Naive thymus-derived CD4-positive, alpha-beta T cell (primary cell): ENCODE data around the gene CEP43. TPM values are rescaled to one million over a fixed set of nuclear protein-coding genes. Genes with fewer than 3 reads are reported as not detected.

ENCODE experiments used
- ATAC-seq: fragments of 150-1000 bp; cut with Tn5 transposase; 2 replicates; pipeline ENCODE4 v1.10.0; 2021; ENCODE audit warnings: mild to moderate bottlenecking, moderate library complexity
- CTCF ChIA-PET: fragments of 350-600 bp; sonication (Branson Sonifier 250); formaldehyde crosslinking; loops from one replicate; lab custom pipeline; 2021; ENCODE audit warnings: antibody characterized with exemption; lab: Charles Lee
- POLR2A ChIA-PET: fragments of 350-600 bp; sonication (Branson Sonifier 250); formaldehyde crosslinking; loops from one replicate; lab custom pipeline; 2021; ENCODE audit warnings: antibody characterized with exemption, inconsistent platforms; lab: Charles Lee
- DNase-seq, 9 donors: peaks; one replicate each; pipeline versions ENCODE4 v3.0.0 to v3.0.0-alpha.2; 2020 to 2022; ENCODE audit warnings: mixed read lengths in 1 of 9
- H3K27ac ChIP-seq: one replicate; pipeline ENCODE4 v1.7.0; 2013; ENCODE audit warnings: mild to moderate bottlenecking, low read depth, low read length, moderate library complexity
- H3K27me3 ChIP-seq, 2 donors: one replicate each; pipeline ENCODE4 v1.7.0; 2013; ENCODE audit warnings: low read length in 2 of 2, mild to moderate bottlenecking in 2 of 2, moderate library complexity in 2 of 2; ENCODE audit not compliant: control insufficient read depth in 2 of 2, insufficient read depth in 2 of 2
- H3K36me3 ChIP-seq, 3 experiments: 1 replicate in 2 of 3; 2 replicates in 1 of 3; pipeline ENCODE4 v1.7.0; 2013; ENCODE audit warnings: low read length in 3 of 3, mild to moderate bottlenecking in 3 of 3, moderate library complexity in 1 of 3; ENCODE audit not compliant: insufficient read depth in 3 of 3, control insufficient read depth in 2 of 3
- H3K4me1 ChIP-seq, 2 donors: one replicate each; pipeline ENCODE4 v1.7.0; 2013; ENCODE audit warnings: low read length in 2 of 2, mild to moderate bottlenecking in 2 of 2, moderate library complexity in 1 of 2; ENCODE audit not compliant: control insufficient read depth in 2 of 2, insufficient read depth in 2 of 2
- H3K4me3 ChIP-seq: 2 replicates; pipeline ENCODE4 v1.7.0; 2013; ENCODE audit warnings: mild to moderate bottlenecking, low read length
- H3K9me3 ChIP-seq, 3 experiments: 1 replicate in 2 of 3; 2 replicates in 1 of 3; pipeline ENCODE4 v1.7.0; 2013; ENCODE audit warnings: low read length in 3 of 3; ENCODE audit not compliant: control insufficient read depth in 2 of 3
- H3K27ac Mint-ChIP-seq, 9 donors: one replicate each; pipeline ENCODE4 v1.8.0; 2020 to 2022; ENCODE audit warnings: mixed read lengths in 9 of 9, mild to moderate bottlenecking in 8 of 9, moderate library complexity in 5 of 9, inconsistent platforms in 2 of 9
- H3K27me3 Mint-ChIP-seq, 5 donors: one replicate each; pipeline ENCODE4 v1.8.0; 2021 to 2022; ENCODE audit warnings: mixed read lengths in 5 of 5, mild to moderate bottlenecking in 1 of 5
- H3K36me3 Mint-ChIP-seq, 5 donors: one replicate each; pipeline ENCODE4 v1.8.0; 2020 to 2022; ENCODE audit warnings: mixed read lengths in 5 of 5, mild to moderate bottlenecking in 3 of 5, inconsistent platforms in 1 of 5
- H3K4me1 Mint-ChIP-seq, 7 donors: one replicate each; pipeline ENCODE4 v1.8.0; 2020 to 2022; ENCODE audit warnings: mixed read lengths in 7 of 7, mild to moderate bottlenecking in 3 of 7, inconsistent platforms in 1 of 7
- H3K4me3 Mint-ChIP-seq, 10 donors: one replicate each; pipeline ENCODE4 v1.8.0; 2020 to 2022; ENCODE audit warnings: mild to moderate bottlenecking in 10 of 10, mixed read lengths in 10 of 10, moderate library complexity in 6 of 10, inconsistent platforms in 2 of 10
- H3K9me3 Mint-ChIP-seq, 11 donors: one replicate each; pipeline ENCODE4 v1.8.0; 2020 to 2022; ENCODE audit warnings: mixed read lengths in 11 of 11, mild to moderate bottlenecking in 4 of 11, inconsistent platforms in 1 of 11, moderate library complexity in 1 of 11
- intact Hi-C, 2 donors: fragments of 100-400 bp; cut with micrococcal nuclease; formaldehyde crosslinking; loops; one replicate each; pipeline ENCODE4 v1.15.1; 2023
- polyA plus RNA-seq, 2 donors: library from polyadenylated mRNA; unstranded; fragments of 300-500 nt; fragmentation: Illumina TruSeq; gene quantifications; one replicate each; pipeline ENCODE4 v1.2.3, GENCODE V29; 2021
- total RNA-seq, 6 experiments: library from RNA in 5 of 6; stranded (reverse) in 5 of 6; gene quantifications; 1 replicate in 5 of 6; 2 replicates in 1 of 6; pipeline ENCODE4 v1.2.3 and lab custom pipeline; 2021 to 2026

CEP43 gene
- total and polyA plus RNA-seq, 7 experiments from 2014 or later, result 3.3 to 17.6 (median 11.6) TPM

- no peaks in the 10 kb centered on the region for H3K9me3 ChIP-seq
- intact Hi-C loops, result loop anchor here (5.0 kb wide), 3 partner anchors 50 to 125 kb away; no protein-coding TSS in a partner anchor
- peaks cover 0 to 15% of the 10 kb centered on the region in 2 donors for H3K4me1 ChIP-seq
- H3K27ac Mint-ChIP-seq, result peak overlapping the region in 3 of 9 donors; percentile 21 to 77 (median 61)
- H3K36me3 Mint-ChIP-seq, result peaks cover 0 to 24% (median 13%) of the 10 kb centered on the region in 5 donors
- H3K4me3 ChIP-seq, result no peak overlapping the region
- DNase-seq (no peak), ATAC-seq (no peak)
- no peaks in the 10 kb centered on the region for H3K27me3 Mint-ChIP-seq
- H3K4me1 Mint-ChIP-seq, result peaks cover 11 to 31% (median 28%) of the 10 kb centered on the region in 7 donors
- H3K36me3 ChIP-seq, result no peaks in the 10 kb centered on the region
- ChIA-PET CTCF (interaction anchor here (1.6 to 5.5 kb wide), 6 partner anchors 27 to 200 kb away, joined by 4 to 99 read pairs (median 29); partner anchors contain the start of gene RNASET2), POLR2A (interaction anchor here (0.5 to 7.4 kb wide), 8 partner anchors 7 to 37 kb away, joined by 4 to 42 read pairs (median 20); partner anchors contain the start of gene RNASET2)
- no peak overlapping the region for H3K27ac ChIP-seq
- no peaks in the 10 kb centered on the region for H3K27me3 ChIP-seq
- peak overlapping the region in 2 of 10 donors; percentile 26 to 53 for H3K4me3 Mint-ChIP-seq
- H3K9me3 Mint-ChIP-seq, result no peaks in the 10 kb centered on the region
Measured at GRCh38 chr6:166987448-166987847, 11.7 kb upstream of the CEP43 start.

GRCh38 chr6:166987930-166988329 is 11.3 kb upstream of the CEP43 start:
- H3K9me3 Mint-ChIP-seq, result no peaks in the 10 kb centered on the region
- H3K4me1 Mint-ChIP-seq, result peaks cover 11 to 31% (median 28%) of the 10 kb centered on the region in 7 donors
- no peaks in the 10 kb centered on the region for H3K9me3 ChIP-seq
- H3K27ac ChIP-seq, result no peak overlapping the region
- no peaks in the 10 kb centered on the region for H3K27me3 Mint-ChIP-seq
- H3K27ac Mint-ChIP-seq, result peak overlapping the region in 6 of 9 donors; percentile 21 to 93 (median 46)
- DNase-seq, result peak in 2 of 9 donors; percentile 26 to 39
- H3K4me3 Mint-ChIP-seq, result peak overlapping the region in 4 of 10 donors; percentile 2 to 62 (median 38)
- intact Hi-C loops, result loop anchor here (2.0 to 5.0 kb wide), 5 partner anchors 19 to 126 kb away; no protein-coding TSS in a partner anchor
- peaks cover 0 to 15% of the 10 kb centered on the region in 2 donors for H3K4me1 ChIP-seq
- POLR2A ChIA-PET, result interaction anchor here (0.7 to 3.4 kb wide), 8 partner anchors 8 to 52 kb away, joined by 4 to 42 read pairs (median 12); partner anchors contain the start of gene RNASET2
- no peak overlapping the region for H3K4me3 ChIP-seq
- no peaks in the 10 kb centered on the region for H3K36me3 ChIP-seq
- H3K36me3 Mint-ChIP-seq, result peaks cover 0 to 20% (median 8%) of the 10 kb centered on the region in 5 donors
- CTCF ChIA-PET, result interaction anchor here (0.9 to 5.5 kb wide), 14 partner anchors 9 to 213 kb away, joined by 3 to 99 read pairs (median 12); partner anchors contain the start of gene RNASET2
- no peaks in the 10 kb centered on the region for H3K27me3 ChIP-seq
- peak; percentile 48 for ATAC-seq

- Mint-ChIP-seq H3K9me3 (no peaks in the 10 kb centered on the region), H3K36me3 (peaks cover 0 to 18% (median 6%) of the 10 kb centered on the region in 5 donors), H3K4me1 (peaks cover 11 to 36% (median 28%) of the 10 kb centered on the region in 7 donors), H3K27ac (peak overlapping the region in 4 of 9 donors; percentile 21 to 93 (median 50)), H3K4me3 (peak overlapping the region in 3 of 10 donors; percentile 22 to 62 (median 35)), H3K27me3 (no peaks in the 10 kb centered on the region)
- CTCF ChIA-PET, result interaction anchor here (0.6 to 5.5 kb wide), 22 partner anchors 8 to 214 kb away, joined by 3 to 99 read pairs (median 6); partner anchors contain the start of genes CEP43 and RNASET2
- no peaks in the 10 kb centered on the region for H3K9me3 ChIP-seq
- H3K4me3 ChIP-seq, result no peak overlapping the region
- H3K36me3 ChIP-seq, result no peaks in the 10 kb centered on the region
- no peak overlapping the region for H3K27ac ChIP-seq
- DNase-seq (no peak), ATAC-seq (no peak)
- intact Hi-C loops, result loop anchor here (1.0 to 5.0 kb wide), 12 partner anchors 9 to 213 kb away; partner anchors contain the start of gene RNASET2 (in 1 of the 2)
- no peaks in the 10 kb centered on the region for H3K27me3 ChIP-seq
- H3K4me1 ChIP-seq, result peaks cover 0 to 15% of the 10 kb centered on the region in 2 donors
- POLR2A ChIA-PET, result interaction anchor here (0.7 to 3.4 kb wide), 12 partner anchors 9 to 57 kb away, joined by 3 to 42 read pairs (median 7); partner anchors contain the start of genes CEP43 and RNASET2
Measured at GRCh38 chr6:166988674-166989201, 10.5 kb upstream of the CEP43 start.

GRCh38 chr6:166989427-166990032 is 9.7 kb upstream of the CEP43 start:
- no peaks in the 10 kb centered on the region for H3K27me3 ChIP-seq
- intact Hi-C loops, result loop anchor here (1.0 to 10.0 kb wide), 14 partner anchors 8 to 575 kb away; partner anchors contain the start of gene RNASET2 (in 1 of the 2)
- Mint-ChIP-seq H3K4me1 (peaks cover 11 to 37% (median 28%) of the 10 kb centered on the region in 7 donors), H3K27me3 (no peaks in the 10 kb centered on the region), H3K9me3 (no peaks in the 10 kb centered on the region), H3K4me3 (peak overlapping the region in 1 of 10 donors; percentile 62), H3K27ac (peak overlapping the region in 4 of 9 donors; percentile 11 to 93 (median 38)), H3K36me3 (peaks cover 0 to 22% (median 8%) of the 10 kb centered on the region in 5 donors)
- no peak overlapping the region for H3K27ac ChIP-seq
- peak; percentile 22 to 81 (median 46) for DNase-seq
- H3K9me3 ChIP-seq, result no peaks in the 10 kb centered on the region
- H3K4me1 ChIP-seq, result peaks cover 0 to 15% of the 10 kb centered on the region in 2 donors
- ATAC-seq, result peak; percentile 90
- H3K36me3 ChIP-seq, result no peaks in the 10 kb centered on the region
- CTCF ChIA-PET, result interaction anchor here (0.6 to 5.5 kb wide), 27 partner anchors 8 to 215 kb away, joined by 3 to 99 read pairs (median 5); partner anchors contain the start of genes CEP43 and RNASET2
- POLR2A ChIA-PET, result interaction anchor here (0.8 to 3.4 kb wide), 14 partner anchors 9 to 207 kb away, joined by 3 to 42 read pairs (median 6); partner anchors contain the start of genes CEP43 and RNASET2
- no peak overlapping the region for H3K4me3 ChIP-seq

GRCh38 chr6:166996406-166996805 is 2.8 kb upstream of the CEP43 start:
- Histone ChIP-seq H3K4me3 (no peak overlapping the region), H3K27ac (no peak overlapping the region), H3K9me3 (no peaks in the 10 kb centered on the region), H3K4me1 (peaks cover 13 to 16% of the 10 kb centered on the region in 2 donors), H3K36me3 (peaks cover 0 to 6% (median 0%) of the 10 kb centered on the region in 3 experiments), H3K27me3 (no peaks in the 10 kb centered on the region)
- Mint-ChIP-seq H3K4me3 (peak overlapping the region in 2 of 10 donors; percentile 5 to 15), H3K27ac (no peak overlapping the region), H3K27me3 (no peaks in the 10 kb centered on the region), H3K9me3 (no peaks in the 10 kb centered on the region), H3K4me1 (peaks cover 23 to 35% (median 24%) of the 10 kb centered on the region in 7 donors), H3K36me3 (peaks cover 0 to 24% (median 11%) of the 10 kb centered on the region in 5 donors)
- CTCF ChIA-PET, result no interaction called here
- DNase-seq (no peak), ATAC-seq (no peak)
- POLR2A ChIA-PET, result interaction anchor here (0.6 to 1.1 kb wide), 4 partner anchors 37 to 128 kb away, joined by 3 to 4 read pairs (median 4); partner anchors contain the start of gene RNASET2
- intact Hi-C loops, result loop anchor here (5.0 to 10.0 kb wide), 5 partner anchors 126 to 614 kb away; partner anchors contain the start of genes CCR6 (in 1 of the 2) and MPC1 (in 1 of the 2)
